SK-N-SH (cell line): ENCODE results near the gene ZNF774.

Experiments used
- CHD2 ChIP-seq: fragments of 150-350 bp; IDR thresholded peaks from 2 replicates; pipeline ENCODE4 v1.6.1; 2018; ENCODE audit warnings: low read length; ENCODE audit not compliant: partially characterized antibody
- CTCF ChIP-seq: fragments of 200-600 bp; sonication (generic); IDR thresholded peaks from 2 replicates; pipeline ENCODE4 v1.6.1; 2017; ENCODE audit warnings: antibody characterized with exemption, mild to moderate bottlenecking, moderate library complexity
- ELF1 ChIP-seq: IDR thresholded peaks from 2 replicates; pipeline ENCODE4 v1.4.0; 2012
- EP300 ChIP-seq, 2 experiments: IDR thresholded peaks; 2 replicates each; pipeline versions ENCODE4 v1.4.0 to v1.6.1; 2012; ENCODE audit warnings: borderline replicate concordance in 1 of 2, low read depth in 1 of 2, low read length in 1 of 2
- EZH2phosphoT487 ChIP-seq: fragments of 200-600 bp; sonication (generic); IDR thresholded peaks from 2 replicates; pipeline ENCODE4 v1.6.1; 2017; ENCODE audit warnings: low read depth, mixed run types, mild to moderate bottlenecking, antibody characterized with exemption, moderate library complexity, borderline replicate concordance
- MAX ChIP-seq: IDR thresholded peaks from 2 replicates; pipeline ENCODE4 v1.4.0; 2012; ENCODE audit warnings: low read depth
- NRF1 ChIP-seq: IDR thresholded peaks from 2 replicates; pipeline ENCODE4 v1.6.1; 2012; ENCODE audit warnings: low read depth, mild to moderate bottlenecking, low read length
- PBX3 ChIP-seq: IDR thresholded peaks from 2 replicates; pipeline ENCODE4; 2012
- POLR2AphosphoS5 ChIP-seq: IDR thresholded peaks from 2 replicates; pipeline ENCODE4 v1.6.1; 2012; ENCODE audit warnings: low read depth, low read length
- REST ChIP-seq: IDR thresholded peaks from 2 replicates; pipeline ENCODE4 v1.6.1; 2012; ENCODE audit warnings: mild to moderate bottlenecking, low read depth, low read length, moderate library complexity
- RXRA ChIP-seq: IDR thresholded peaks from 2 replicates; pipeline ENCODE4 v1.4.0; 2012; ENCODE audit warnings: low read depth, mild to moderate bottlenecking, borderline replicate concordance
- SMC3 ChIP-seq: IDR thresholded peaks from 2 replicates; pipeline ENCODE4 v1.6.1; 2012; ENCODE audit warnings: low read depth, low read length, improper control_type of control experiment
- USF1 ChIP-seq: IDR thresholded peaks from 2 replicates; pipeline ENCODE4 v1.4.0; 2012; ENCODE audit warnings: low read depth, borderline replicate concordance
- USF2 ChIP-seq: fragments of 150-350 bp; IDR thresholded peaks from 2 replicates; pipeline ENCODE4 v1.6.1; 2017; ENCODE audit warnings: antibody characterized with exemption, low read length, low read depth, borderline replicate concordance

- TF ChIP-seq CTCF (no peak), RXRA (no peak), USF1 (no peak), MAX (no peak; the same call in 1 of the 2 replicates), EZH2phosphoT487 (no peak), POLR2AphosphoS5 (peak; percentile 75), PBX3 (no peak), EP300 (IDR thresholded peaks at IDR 0.05; ENCODE audit: borderline replicate concordance in 1 of 2, low read depth in 1 of 2, low read length in 1 of 2) (no peak), USF2 (no peak), NRF1 (0 out of 2 replicates have a peak, but pooled peaks have one; percentile 29), REST (peak; percentile 26; the same call in 1 of the 2 replicates), CHD2 (no peak), SMC3 (no peak), ELF1 (peak; percentile 33; the same call in 1 of the 2 replicates)
Observed at GRCh38 chr15:90387534-90388461, 35.7 kb downstream of the ZNF774 start, which contains the start of gene IQGAP1.
